SK-N-SH (cell line): Measurements from ENCODE around the gene PABPC1L. TPM values are rescaled to one million over a fixed set of nuclear protein-coding genes. Genes with fewer than 3 reads are reported as not detected.

ENCODE experiments used
- CTCF ChIA-PET: fragments of 300-600, 350-600 bp; formaldehyde crosslinking; extraction: SDS; loops from one replicate; lab custom pipeline; 2021; lab: Yijun Ruan, JAX
- POLR2A ChIA-PET: fragments of 350-600 bp; sonication (Branson Sonifier 250); formaldehyde crosslinking; extraction: SDS; loops from one replicate; lab custom pipeline; 2020; ENCODE audit warnings: antibody characterized with exemption, inconsistent platforms; lab: Yijun Ruan, JAX
- DNase-seq: peaks from one replicate; pipeline ENCODE4 v3.0.0; 2012
- H2AFZ ChIP-seq: fragments of 200-600 bp; sonication (generic); 2 replicates; pipeline ENCODE4 v1.8.1; 2016; ENCODE audit warnings: antibody characterized with exemption, mild to moderate bottlenecking, low read depth
- H3F3A ChIP-seq: fragments of 200-600 bp; sonication (generic); replicated peaks from 2 replicates; pipeline ENCODE3; 2016; ENCODE audit warnings: antibody characterized with exemption, mild to moderate bottlenecking; ENCODE audit not compliant: insufficient read depth
- H3K27ac ChIP-seq, 2 experiments: fragments of 200-500 bp in 1 of 2; fragments of 200-600 bp in 1 of 2; sonication (Bioruptor generic) in 1 of 2; sonication (generic), shearing (Covaris generic) in 1 of 2; 2 replicates each; pipeline versions ENCODE4 v1.5.1 to v1.6.1; 2014 to 2016; ENCODE audit warnings: low read depth in 2 of 2, inconsistent platforms in 1 of 2, low read length in 1 of 2, mild to moderate bottlenecking in 1 of 2, mixed read lengths in 1 of 2
- H3K27me3 ChIP-seq: fragments of 200-600 bp; sonication (generic), shearing (Covaris generic); 2 replicates; pipeline ENCODE4 v1.6.1; 2016; ENCODE audit warnings: mixed run types; ENCODE audit not compliant: insufficient read depth
- H3K36me3 ChIP-seq, 2 experiments: fragments of 200-500 bp in 1 of 2; fragments of 200-600 bp in 1 of 2; sonication (Bioruptor generic) in 1 of 2; sonication (generic) in 1 of 2; replicated peaks in 1 of 2; 2 replicates each; pipeline versions ENCODE3 to v1.5.1; 2014 to 2016; ENCODE audit warnings: low read length in 1 of 2, mild to moderate bottlenecking in 1 of 2; ENCODE audit not compliant: insufficient read depth in 2 of 2, control insufficient read depth in 1 of 2
- H3K4me1 ChIP-seq, 2 experiments: fragments of 200-500 bp in 1 of 2; fragments of 200-600 bp in 1 of 2; sonication (Bioruptor generic) in 1 of 2; sonication (generic), shearing (Covaris generic) in 1 of 2; 2 replicates each; pipeline versions ENCODE4 v1.5.1 to v1.6.1; 2014 to 2016; ENCODE audit warnings: low read depth in 1 of 2, low read length in 1 of 2, mixed run types in 1 of 2; ENCODE audit not compliant: insufficient read depth in 2 of 2, control insufficient read depth in 1 of 2
- H3K4me2 ChIP-seq: fragments of 200-600 bp; sonication (generic), shearing (Covaris generic); 2 replicates; pipeline ENCODE4 v1.6.1; 2017; ENCODE audit warnings: mixed run types
- H3K4me3 ChIP-seq, 2 experiments: fragments of 200-500 bp in 1 of 2; fragments of 200-600 bp in 1 of 2; sonication (Bioruptor generic) in 1 of 2; sonication (generic), shearing (Covaris generic) in 1 of 2; 2 replicates each; pipeline versions ENCODE4 v1.5.1 to v1.8.1; 2014 to 2016; ENCODE audit warnings: low read depth in 2 of 2, inconsistent platforms in 1 of 2, low read length in 1 of 2, mild to moderate bottlenecking in 1 of 2, mixed read lengths in 1 of 2, moderate library complexity in 1 of 2
- H3K79me2 ChIP-seq: fragments of 200-600 bp; sonication (generic); 2 replicates; pipeline ENCODE4 v1.8.1; 2017; ENCODE audit warnings: mild to moderate bottlenecking; ENCODE audit not compliant: insufficient read depth
- H3K9ac ChIP-seq: fragments of 200-600 bp; sonication (generic); 2 replicates; pipeline ENCODE4 v1.6.1; 2017; ENCODE audit warnings: mixed run types
- H3K9me2 ChIP-seq: fragments of 200-600 bp; sonication (generic); 2 replicates; pipeline ENCODE4 v1.6.1; 2017; ENCODE audit warnings: mixed run types
- H3K9me3 ChIP-seq: fragments of 200-600 bp; sonication (generic); 2 replicates; pipeline ENCODE4 v1.6.1; 2017; ENCODE audit warnings: mixed run types, mild to moderate bottlenecking, moderate library complexity
- H4K20me1 ChIP-seq: fragments of 200-600 bp; sonication (generic); 2 replicates; pipeline ENCODE4 v1.6.1; 2017; ENCODE audit warnings: mild to moderate bottlenecking, mixed run types; ENCODE audit not compliant: insufficient read depth
- ELF1 ChIP-seq: IDR thresholded peaks from 2 replicates; pipeline ENCODE4 v1.4.0; 2012
- EP300 ChIP-seq, 2 experiments: IDR thresholded peaks; 2 replicates each; pipeline versions ENCODE4 v1.4.0 to v1.6.1; 2012; ENCODE audit warnings: borderline replicate concordance in 1 of 2, low read depth in 1 of 2, low read length in 1 of 2
- EZH2phosphoT487 ChIP-seq: fragments of 200-600 bp; sonication (generic); IDR thresholded peaks from 2 replicates; pipeline ENCODE4 v1.6.1; 2017; ENCODE audit warnings: low read depth, mixed run types, mild to moderate bottlenecking, antibody characterized with exemption, moderate library complexity, borderline replicate concordance
- FOSL2 ChIP-seq: IDR thresholded peaks from 2 replicates; pipeline ENCODE4 v1.4.0; 2012; ENCODE audit warnings: low read depth, mild to moderate bottlenecking, moderate library complexity, borderline replicate concordance
- FOXM1 ChIP-seq: IDR thresholded peaks from 2 replicates; pipeline ENCODE4 v1.4.0; 2012; ENCODE audit warnings: low read depth, mild to moderate bottlenecking
- GABPA ChIP-seq: IDR thresholded peaks from 2 replicates; pipeline ENCODE4 v1.4.0; 2012; ENCODE audit warnings: low read depth, mild to moderate bottlenecking
- GATA2 ChIP-seq: sonication (generic); formaldehyde crosslinking; IDR thresholded peaks from 2 replicates; pipeline ENCODE4 v1.5.0; 2020; ENCODE audit warnings: mild to moderate bottlenecking, missing genetic modification reagents
- IRF3 ChIP-seq: fragments of 150-350 bp; IDR thresholded peaks from 2 replicates; pipeline ENCODE4 v1.6.1; 2016; ENCODE audit warnings: mild to moderate bottlenecking, low read depth, low read length
- JUND ChIP-seq: IDR thresholded peaks from 2 replicates; pipeline ENCODE4 v1.4.0; 2012
- MEF2A ChIP-seq: IDR thresholded peaks from 2 replicates; pipeline ENCODE4 v1.4.0; 2012; ENCODE audit warnings: low read depth, borderline replicate concordance
- MXI1 ChIP-seq: IDR thresholded peaks from 2 replicates; pipeline ENCODE4 v1.6.1; 2012; ENCODE audit warnings: mild to moderate bottlenecking, low read depth, low read length, improper control_type of control experiment
- NFIC ChIP-seq: IDR thresholded peaks from 2 replicates; pipeline ENCODE4 v1.4.0; 2012; ENCODE audit warnings: borderline replicate concordance
- POLR2AphosphoS5 ChIP-seq: IDR thresholded peaks from 2 replicates; pipeline ENCODE4 v1.6.1; 2012; ENCODE audit warnings: low read depth, low read length
- RAD21 ChIP-seq: IDR thresholded peaks from 2 replicates; pipeline ENCODE4 v1.6.1; 2012; ENCODE audit warnings: mild to moderate bottlenecking, low read length
- REST ChIP-seq: IDR thresholded peaks from 2 replicates; pipeline ENCODE4 v1.6.1; 2012; ENCODE audit warnings: mild to moderate bottlenecking, low read depth, low read length, moderate library complexity
- RFX5 ChIP-seq: IDR thresholded peaks from 2 replicates; pipeline ENCODE4 v1.6.1; 2012; ENCODE audit warnings: mild to moderate bottlenecking, improper control_type of control experiment, low read length
- RXRA ChIP-seq: IDR thresholded peaks from 2 replicates; pipeline ENCODE4 v1.4.0; 2012; ENCODE audit warnings: low read depth, mild to moderate bottlenecking, borderline replicate concordance
- SIN3A ChIP-seq: IDR thresholded peaks from 2 replicates; pipeline ENCODE4 v1.6.1; 2012; ENCODE audit warnings: low read depth, mild to moderate bottlenecking, low read length, moderate library complexity, borderline replicate concordance
- SMC3 ChIP-seq: IDR thresholded peaks from 2 replicates; pipeline ENCODE4 v1.6.1; 2012; ENCODE audit warnings: low read depth, low read length, improper control_type of control experiment
- TAF1 ChIP-seq: IDR thresholded peaks from 2 replicates; pipeline ENCODE4 v1.6.1; 2012; ENCODE audit warnings: low read depth, mild to moderate bottlenecking, low read length, moderate library complexity, borderline replicate concordance
- USF1 ChIP-seq: IDR thresholded peaks from 2 replicates; pipeline ENCODE4 v1.4.0; 2012; ENCODE audit warnings: low read depth, borderline replicate concordance
- USF2 ChIP-seq: fragments of 150-350 bp; IDR thresholded peaks from 2 replicates; pipeline ENCODE4 v1.6.1; 2017; ENCODE audit warnings: antibody characterized with exemption, low read length, low read depth, borderline replicate concordance
- WGBS: methylation state at CpG from one replicate; pipeline ENCODE4 v1.1.6; 2017; ENCODE audit warnings: low lambda C conversion rate; 5-methylcytosine and 5-hydroxymethylcytosine counted together
- polyA plus RNA-seq, 3 experiments: library from polyadenylated mRNA; depleted of rRNA; stranded (reverse); fragments of >200 nt; gene quantifications; 2 replicates each; pipeline ENCODE4 v1.2.3, GENCODE V29; 2012

The PABPC1L gene
- polyA plus RNA-seq, 1 of the 3 experiments (the other 2 are of a cell fraction) = 205 TPM

GRCh38 chr20:44930517-44931168 is 20.8 kb downstream of the PABPC1L start (continued):
- TF ChIP-seq JUND = no peak
- TF ChIP-seq FOXM1 = no peak
- no peak for TF ChIP-seq MEF2A
- TF ChIP-seq SMC3 = no peak
- no peak for TF ChIP-seq RXRA
- TF ChIP-seq FOSL2 = no peak

- ChIA-PET CTCF (no interaction called here), POLR2A (interaction anchor here (0.6 to 1.0 kb wide), 2 partner anchors 13 to 28 kb away, joined by 3 read pairs; partner anchors contain the start of gene TOMM34)
- no peaks in the 10 kb centered on the region for H3K79me2 ChIP-seq
- H3K27me3 ChIP-seq = no peaks in the 10 kb centered on the region
- H3K27ac ChIP-seq = no peak overlapping the region
- no peaks in the 10 kb centered on the region for H3K9me2 ChIP-seq
- no peak overlapping the region for H3K9ac ChIP-seq
- WGBS = 77% methylated on average over 2 of the region's 3 CpGs
- H3K4me3 ChIP-seq = no peak overlapping the region
- no peaks in the 10 kb centered on the region for H3K4me1 ChIP-seq
- no peaks in the 10 kb centered on the region for H3F3A ChIP-seq
- no peak overlapping the region for H2AFZ ChIP-seq
- no peaks in the 10 kb centered on the region for H4K20me1 ChIP-seq
- no peaks in the 10 kb centered on the region for H3K9me3 ChIP-seq
- TF ChIP-seq ELF1 (no peak), MXI1 (no peak), FOSL2 (no peak), REST (no peak), POLR2AphosphoS5 (no peak), IRF3 (no peak), RFX5 (no peak), RAD21 (no peak), EP300 (IDR thresholded peaks at IDR 0.05; ENCODE audit: borderline replicate concordance in 1 of 2, low read depth in 1 of 2, low read length in 1 of 2) (no peak), FOXM1 (no peak), SIN3A (no peak), USF2 (no peak), EZH2phosphoT487 (no peak), GATA2 (CRISPR knock-in tag) (no peak), MEF2A (no peak), TAF1 (no peak), USF1 (no peak), NFIC (no peak), GABPA (no peak)
- no peak for DNase-seq
- H3K4me2 ChIP-seq = no peak overlapping the region
- peaks cover 8 to 34% of the 10 kb centered on the region in 2 experiments for H3K36me3 ChIP-seq
Observed at GRCh38 chr20:44931911-44932310, 22.1 kb downstream of the PABPC1L start.
